ENCODE data around the gene ZBTB7B.

DNA sequence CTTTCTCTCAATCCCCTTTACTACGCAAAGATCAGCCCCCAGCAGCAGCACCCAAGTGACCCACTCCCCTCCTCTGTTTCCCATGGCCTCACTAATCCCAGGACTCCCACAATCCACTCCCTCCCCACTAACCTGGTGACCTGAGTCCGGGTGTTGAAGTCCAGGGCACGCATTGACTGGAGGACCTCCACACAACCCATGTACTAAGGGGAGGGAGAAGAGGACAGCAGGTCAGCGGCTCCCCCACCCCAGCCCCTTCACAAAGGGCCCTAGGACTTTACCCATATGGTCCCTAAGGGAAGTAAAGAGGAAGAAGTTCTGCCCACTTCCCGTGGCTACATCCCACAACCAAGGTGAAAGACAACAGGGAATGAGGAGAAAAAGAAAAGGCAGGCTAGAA, 33.4 kb upstream of the ZBTB7B start:
- TF ChIP-seq EZH2 (IDR thresholded peaks at IDR 0.05; ENCODE audit: borderline replicate concordance, low read length), result no peak
- TF ChIP-seq, protein P1, sequence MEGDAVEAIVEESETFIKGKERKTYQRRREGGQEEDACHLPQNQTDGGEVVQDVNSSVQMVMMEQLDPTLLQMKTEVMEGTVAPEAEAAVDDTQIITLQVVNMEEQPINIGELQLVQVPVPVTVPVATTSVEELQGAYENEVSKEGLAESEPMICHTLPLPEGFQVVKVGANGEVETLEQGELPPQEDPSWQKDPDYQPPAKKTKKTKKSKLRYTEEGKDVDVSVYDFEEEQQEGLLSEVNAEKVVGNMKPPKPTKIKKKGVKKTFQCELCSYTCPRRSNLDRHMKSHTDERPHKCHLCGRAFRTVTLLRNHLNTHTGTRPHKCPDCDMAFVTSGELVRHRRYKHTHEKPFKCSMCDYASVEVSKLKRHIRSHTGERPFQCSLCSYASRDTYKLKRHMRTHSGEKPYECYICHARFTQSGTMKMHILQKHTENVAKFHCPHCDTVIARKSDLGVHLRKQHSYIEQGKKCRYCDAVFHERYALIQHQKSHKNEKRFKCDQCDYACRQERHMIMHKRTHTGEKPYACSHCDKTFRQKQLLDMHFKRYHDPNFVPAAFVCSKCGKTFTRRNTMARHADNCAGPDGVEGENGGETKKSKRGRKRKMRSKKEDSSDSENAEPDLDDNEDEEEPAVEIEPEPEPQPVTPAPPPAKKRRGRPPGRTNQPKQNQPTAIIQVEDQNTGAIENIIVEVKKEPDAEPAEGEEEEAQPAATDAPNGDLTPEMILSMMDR (IDR thresholded peaks at IDR 0.05; ENCODE audit: low read length), result no peak
